HG02938 (cell line): ENCODE measurements around the gene SLC5A10.

Source experiments
- ATAC-seq: cut with Tn5 transposase; IDR thresholded peaks from one replicate; pipeline ENCODE4 v1.9.1; 2021; ENCODE audit warnings: mild to moderate bottlenecking, moderate library complexity; ENCODE audit not compliant: unreplicated experiment

SLC5A10 gene

GRCh38 chr17:18963126-18964017 lies 11.4 kb downstream of the SLC5A10 start:
- ATAC-seq, result no peak

DNA sequence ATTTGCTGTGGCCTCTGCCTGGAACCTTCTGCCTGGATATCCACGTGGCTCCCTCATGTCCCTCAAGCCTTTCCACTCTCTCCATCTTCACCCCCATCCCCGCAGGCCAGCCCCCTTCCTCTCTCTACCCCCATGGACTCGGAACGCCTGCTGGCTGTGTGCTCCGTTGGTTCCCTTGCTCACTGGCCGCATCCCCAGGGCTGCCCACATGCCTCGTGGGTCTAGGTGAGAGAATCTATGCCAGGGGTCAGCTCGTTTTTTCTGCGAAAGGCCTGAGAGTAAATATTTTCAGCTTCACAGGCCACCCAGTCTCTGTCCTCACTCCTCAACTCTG lies 12.0 kb downstream of the SLC5A10 start:
- ATAC-seq, result no peak

GRCh38 chr17:18964550-18964949 lies 12.6 kb downstream of the SLC5A10 start:
- no peak for ATAC-seq

DNA sequence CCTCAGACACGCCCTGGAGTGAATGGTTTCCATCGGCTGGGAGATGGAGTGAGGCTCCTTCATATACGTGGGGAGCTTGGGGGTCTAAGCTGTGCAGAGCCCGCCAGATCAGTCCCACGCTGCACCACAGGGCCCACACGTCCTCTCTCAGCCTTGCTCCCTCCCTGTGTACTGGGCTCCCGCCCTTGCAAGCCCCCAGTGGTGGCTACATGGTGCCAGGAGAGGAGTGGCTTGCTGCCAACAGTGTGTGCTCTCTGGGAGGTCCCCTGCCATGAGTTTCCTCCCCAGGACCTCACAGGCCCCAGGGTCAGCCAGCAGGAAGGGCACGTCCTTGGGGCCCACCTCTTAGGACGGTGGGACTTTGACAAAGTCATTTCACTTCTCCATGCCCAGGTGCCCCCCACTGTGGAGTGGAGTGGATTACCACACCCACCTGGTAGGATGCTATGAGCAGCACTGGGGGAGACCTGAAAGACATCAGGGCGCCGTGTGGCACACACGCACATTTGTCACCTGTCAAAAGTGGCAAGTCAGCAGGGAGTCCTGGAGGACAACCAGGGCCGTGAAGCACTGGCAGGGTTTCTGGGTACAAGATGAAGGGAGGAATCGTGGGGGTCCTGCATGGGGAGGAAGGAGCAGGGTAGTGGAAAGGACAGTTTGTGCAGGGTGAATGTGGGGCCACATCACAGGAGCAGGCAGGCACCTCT lies 13.7 kb downstream of the SLC5A10 start:
- no peak for ATAC-seq

DNA sequence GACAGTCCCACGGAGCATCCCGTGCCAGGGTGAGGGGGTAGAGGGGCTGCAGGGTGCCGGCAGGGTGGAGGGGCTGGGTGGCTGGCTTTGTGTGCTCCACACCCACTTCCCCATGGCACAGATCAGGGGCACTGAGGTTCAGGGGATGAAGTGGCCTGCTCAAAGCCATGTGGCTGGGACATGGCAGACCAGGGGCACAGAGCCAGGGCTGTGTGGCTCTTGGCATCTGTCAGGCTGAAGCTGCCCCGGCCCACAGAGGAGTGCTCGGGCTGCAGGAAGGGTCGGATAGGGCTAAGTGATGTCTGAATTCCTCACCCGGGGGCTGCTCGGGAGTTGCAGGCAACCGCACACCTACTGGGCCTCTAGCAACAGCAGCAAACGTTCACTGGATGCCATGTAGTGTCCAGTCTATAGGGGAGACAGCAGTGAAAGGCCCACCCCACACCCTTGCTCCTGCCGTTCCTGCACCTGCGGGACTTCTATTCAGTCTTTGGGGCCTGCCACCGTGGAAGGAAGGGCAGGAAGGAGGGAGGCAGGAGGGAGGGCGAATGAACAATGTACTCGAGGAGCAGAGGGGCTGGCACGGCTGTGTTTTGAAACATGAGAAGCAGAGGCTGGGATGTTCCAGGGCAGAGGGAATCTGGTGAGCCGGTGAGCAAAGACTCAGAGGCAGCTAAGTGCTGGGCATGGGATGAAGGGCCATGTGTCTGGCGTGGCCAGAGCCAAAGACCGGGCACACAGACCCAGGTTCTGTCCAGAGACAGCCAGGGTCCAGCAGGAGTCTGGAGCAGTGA lies 15.1 kb downstream of the SLC5A10 start:
- no peak for ATAC-seq

- no peak for ATAC-seq
Observed at GRCh38 chr17:18967916-18968315, 16.0 kb downstream of the SLC5A10 start.

DNA sequence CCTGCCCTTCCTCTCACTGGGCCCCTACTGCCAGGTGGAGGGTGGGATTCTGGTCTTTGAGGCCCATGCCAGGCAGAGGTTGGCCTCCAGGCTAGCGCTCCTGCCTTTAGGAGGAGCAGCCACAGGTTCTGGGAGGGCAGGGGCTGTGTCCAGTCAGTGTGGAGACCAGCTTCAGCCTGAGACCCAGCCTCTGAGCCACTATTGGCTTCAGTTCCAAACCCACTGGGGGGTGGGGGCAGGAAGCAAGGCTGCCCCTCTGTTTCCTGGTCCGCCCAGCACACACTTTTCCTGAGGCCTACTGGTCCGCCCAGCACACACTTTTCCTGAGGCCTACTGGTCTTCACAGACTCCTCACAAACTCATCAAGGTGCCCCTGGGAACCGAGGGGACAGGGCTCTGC lies 16.4 kb downstream of the SLC5A10 start:
- ATAC-seq, result no peak

- no peak for ATAC-seq
Observed at GRCh38 chr17:18968945-18969887, 17.3 kb downstream of the SLC5A10 start.

DNA sequence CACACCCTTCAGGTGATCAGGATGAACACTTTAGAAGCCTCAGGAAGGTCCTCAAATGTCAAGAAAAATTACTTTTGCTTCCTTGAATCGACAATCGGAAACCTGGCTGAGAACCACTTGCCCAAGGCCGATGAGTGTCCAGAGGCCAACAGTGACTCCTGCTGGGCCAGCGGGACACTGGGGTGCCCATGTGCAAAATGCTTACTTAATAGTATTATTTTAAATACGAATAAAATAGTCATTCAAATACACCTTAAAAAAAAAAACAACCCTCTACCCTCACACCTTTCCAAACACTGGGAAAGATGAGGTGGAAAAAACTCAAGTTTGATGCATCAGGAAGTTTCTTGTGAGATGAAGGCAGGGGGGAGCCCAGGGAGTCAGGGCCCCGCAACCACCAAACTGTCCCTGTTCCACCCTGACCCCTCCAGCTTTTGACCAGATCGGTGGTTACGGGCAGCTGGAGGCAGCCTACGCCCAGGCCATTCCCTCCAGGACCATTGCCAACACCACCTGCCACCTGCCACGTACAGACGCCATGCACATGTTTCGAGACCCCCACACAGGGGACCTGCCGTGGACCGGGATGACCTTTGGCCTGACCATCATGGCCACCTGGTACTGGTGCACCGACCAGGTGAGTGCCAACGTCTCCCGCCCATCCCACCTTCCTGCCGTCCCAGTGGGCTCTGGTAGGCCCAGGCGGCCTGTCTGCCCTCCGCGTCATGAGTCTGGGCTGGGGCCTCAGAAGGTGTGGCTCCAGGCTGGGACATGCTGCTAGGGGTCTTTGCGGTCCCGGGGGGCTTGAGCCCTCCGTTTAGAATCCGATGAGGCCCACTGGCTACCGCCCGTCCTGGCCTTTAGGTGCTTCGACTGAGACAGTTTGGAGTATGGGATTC lies 18.9 kb downstream of the SLC5A10 start:
- ATAC-seq, result no peak

GRCh38 chr17:18971801-18972200 lies 19.8 kb downstream of the SLC5A10 start:
- ATAC-seq, result no peak

DNA sequence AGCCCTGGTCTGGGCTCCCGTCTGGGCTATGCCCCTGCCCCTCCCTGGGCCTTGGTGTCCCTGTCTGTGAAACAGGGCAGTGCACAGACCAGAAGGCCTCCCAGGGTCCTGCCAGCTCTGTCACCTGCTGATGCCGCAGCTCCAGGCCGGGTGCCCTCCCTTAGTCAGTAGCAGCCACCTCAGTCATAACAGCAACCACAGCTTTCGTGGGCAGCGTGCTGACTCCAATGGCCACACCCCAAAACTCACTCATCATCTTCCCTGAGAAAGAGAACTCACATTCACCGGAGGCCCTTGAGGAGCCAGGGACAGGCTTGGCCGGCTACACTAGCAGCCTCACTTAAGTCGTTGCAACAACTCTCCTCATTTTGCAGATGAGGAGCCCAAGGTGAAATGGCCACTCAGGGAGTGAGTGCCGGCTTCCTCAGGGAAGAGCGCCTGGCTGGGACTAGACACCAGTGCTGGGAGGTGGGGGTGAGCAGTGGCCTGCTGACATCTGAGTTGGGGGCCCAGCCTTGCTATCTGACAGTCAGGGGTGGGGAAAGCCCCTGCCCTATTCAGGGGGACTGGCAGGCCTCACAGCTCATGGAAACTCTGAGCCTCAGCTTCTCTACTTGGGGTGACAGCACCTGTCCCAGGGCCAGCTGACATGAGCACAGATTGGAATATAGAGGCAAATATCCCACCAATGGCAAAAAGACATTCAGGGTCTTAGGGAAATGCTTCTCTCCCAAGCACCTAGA lies 22.6 kb downstream of the SLC5A10 start:
- no peak for ATAC-seq

DNA sequence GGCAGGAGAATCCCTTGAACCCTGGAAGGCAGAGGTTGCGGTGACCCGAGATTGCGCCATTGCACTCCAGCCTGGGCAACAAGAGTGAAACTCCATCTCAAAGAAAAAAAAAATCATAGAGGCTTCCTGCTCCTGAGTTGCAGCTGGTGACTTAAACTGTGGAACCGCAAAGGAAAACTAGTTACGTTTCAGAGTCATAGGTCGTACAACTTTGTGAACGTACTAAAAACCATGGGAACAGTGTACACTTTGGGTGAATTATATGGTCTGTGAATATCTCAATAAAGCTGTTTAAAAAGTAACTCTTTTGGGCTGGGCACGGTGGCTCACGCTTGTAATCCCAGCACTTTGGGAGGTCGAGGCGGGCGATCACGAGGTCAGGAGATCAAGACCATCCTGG lies 23.6 kb downstream of the SLC5A10 start:
- ATAC-seq, result no peak

- ATAC-seq, result no peak
Observed at GRCh38 chr17:18976201-18976600, 24.2 kb downstream of the SLC5A10 start.

DNA sequence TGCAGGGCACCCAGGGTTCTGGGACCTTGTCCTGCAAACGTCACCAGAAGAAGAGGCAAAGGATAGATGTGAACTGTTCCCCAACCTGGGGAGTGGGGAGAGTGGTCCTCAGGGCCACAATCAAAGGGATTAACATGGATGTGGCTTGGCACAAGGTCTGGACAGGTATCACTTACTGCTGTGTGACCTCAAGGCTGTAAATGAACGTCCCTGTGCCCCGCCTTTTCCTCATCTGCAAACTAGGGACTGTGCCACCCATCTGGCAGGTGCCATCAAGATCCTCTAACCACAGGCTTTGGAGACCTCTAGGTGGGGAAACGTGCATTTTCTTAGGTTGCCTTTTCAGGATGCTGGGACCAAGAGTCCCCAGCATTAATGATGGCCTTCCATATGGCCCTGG lies 25.1 kb downstream of the SLC5A10 start:
- ATAC-seq, result no peak

- ATAC-seq, result no peak
Observed at GRCh38 chr17:18977646-18978045, 25.7 kb downstream of the SLC5A10 start.

DNA sequence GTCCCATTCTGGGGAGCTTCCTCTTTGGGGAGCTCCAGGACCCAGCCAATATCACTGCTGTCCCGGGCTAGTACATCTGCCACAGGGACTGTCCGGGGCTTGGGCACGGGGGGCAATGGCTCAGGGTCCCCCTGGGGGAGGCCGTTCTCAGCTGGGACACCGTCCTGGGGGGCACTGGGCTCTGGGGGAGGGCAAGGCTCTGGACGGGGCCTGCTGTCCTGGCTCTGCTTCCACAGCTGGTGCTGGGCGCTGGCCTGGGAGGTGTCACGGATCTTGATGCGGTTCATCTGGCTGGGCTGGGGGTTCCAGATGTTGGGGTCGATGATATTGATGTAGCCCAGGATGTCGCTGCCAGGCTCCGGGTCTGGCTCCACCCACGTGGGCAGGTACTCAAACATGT lies 26.1 kb downstream of the SLC5A10 start:
- ATAC-seq, result no peak

DNA sequence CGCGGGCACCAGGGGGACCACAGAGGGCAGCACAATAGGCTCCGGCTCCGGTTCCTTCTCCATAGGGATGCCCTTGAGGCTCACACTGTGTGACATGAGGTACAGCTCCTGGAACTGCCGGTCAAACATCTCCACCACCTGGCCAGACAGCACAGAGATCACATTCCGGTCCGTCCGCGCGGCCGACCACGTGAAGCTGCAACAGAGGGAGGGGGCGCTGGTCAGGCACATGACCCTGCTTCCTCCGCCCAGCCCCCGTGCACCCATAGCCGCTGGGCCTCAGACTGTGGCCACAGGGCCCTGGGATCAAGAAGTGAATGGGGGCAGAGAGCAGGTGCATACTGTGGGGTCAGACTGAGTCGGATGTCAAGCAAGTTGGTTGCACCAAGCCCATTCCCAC lies 26.7 kb downstream of the SLC5A10 start:
- no peak for ATAC-seq

DNA sequence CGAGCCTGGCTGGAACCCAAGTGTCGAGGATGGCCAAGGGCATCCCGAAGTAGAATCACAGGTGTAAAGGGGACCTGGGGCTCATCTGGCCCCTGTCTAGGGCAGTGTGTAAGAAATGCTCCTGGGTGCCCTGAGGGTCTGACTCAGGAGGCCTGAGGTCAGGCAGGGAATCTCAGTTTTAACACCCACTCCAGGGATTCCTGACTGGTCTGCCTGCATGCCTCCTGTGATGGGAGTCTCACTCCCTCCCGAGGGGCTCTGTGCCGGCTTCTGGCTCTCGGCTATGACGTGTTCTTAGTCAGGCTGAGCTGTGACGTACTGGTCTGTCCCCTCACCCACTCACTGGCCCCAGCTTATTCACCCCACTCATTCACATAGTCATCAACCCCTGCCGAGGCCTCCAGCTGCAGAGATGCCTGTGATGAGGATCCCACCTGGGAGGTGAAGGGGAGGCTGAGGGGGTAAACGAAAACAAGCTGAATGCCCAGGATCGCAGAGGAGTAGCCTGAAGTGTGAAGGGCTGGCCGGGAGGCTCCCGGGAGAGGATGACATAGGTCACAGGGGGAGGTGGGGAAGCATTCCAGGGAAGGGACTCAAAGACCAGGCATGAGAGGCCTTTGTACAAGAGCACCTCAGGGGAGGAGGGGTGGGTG lies 28.8 kb downstream of the SLC5A10 start:
- no peak for ATAC-seq

- no peak for ATAC-seq
Observed at GRCh38 chr17:18981335-18981641, 29.3 kb downstream of the SLC5A10 start.
